SK-N-SH treated with all-trans-retinoic acid at 6 μM for 48 hours (cell line): ENCODE results near the gene TTC28.

Experiments
- ARNTL ChIP-seq: fragments of 450-650 bp; formaldehyde crosslinking; IDR thresholded peaks from 2 replicates; pipeline ENCODE4 v1.5.0; 2020; ENCODE audit warnings: low read depth, mild to moderate bottlenecking, moderate library complexity, borderline replicate concordance
- BACH2 ChIP-seq: fragments of 250-450 bp; sonication (Bioruptor Pico); IDR thresholded peaks from 2 replicates; pipeline ENCODE4 v1.9.0; 2021; ENCODE audit warnings: mild to moderate bottlenecking, borderline replicate concordance
- CREB5 ChIP-seq: fragments of 250-450 bp; sonication (Bioruptor Pico); IDR thresholded peaks from 2 replicates; pipeline ENCODE4 v1.5.1; 2020; ENCODE audit warnings: low read depth, mild to moderate bottlenecking, moderate library complexity
- CSDC2 ChIP-seq: fragments of 250-450 bp; sonication (Bioruptor Pico); IDR thresholded peaks from 2 replicates; pipeline ENCODE4 v1.5.0; 2020; ENCODE audit warnings: mild to moderate bottlenecking, moderate library complexity
- CSRNP3 ChIP-seq: fragments of 250-450 bp; sonication (Bioruptor Pico); IDR thresholded peaks from 2 replicates; pipeline ENCODE4 v1.5.1; 2021; ENCODE audit warnings: mild to moderate bottlenecking, moderate library complexity
- ISL1 ChIP-seq: fragments of 250-450 bp; sonication (Bioruptor Pico); IDR thresholded peaks from 2 replicates; pipeline ENCODE4 v2.1.2; 2022; ENCODE audit warnings: mild to moderate bottlenecking, moderate library complexity
- OSR1 ChIP-seq: fragments of 250-450 bp; sonication (Bioruptor Pico); IDR thresholded peaks from 2 replicates; pipeline ENCODE4 v1.8.0; 2022; ENCODE audit warnings: moderate library complexity, mild to moderate bottlenecking, inconsistent platforms
- PATZ1 ChIP-seq: fragments of 250-450 bp; sonication (Bioruptor Pico); IDR thresholded peaks from 2 replicates; pipeline ENCODE4 v1.8.0; 2020; ENCODE audit warnings: mild to moderate bottlenecking, moderate library complexity, borderline replicate concordance
- POU6F1 ChIP-seq: fragments of 250-450 bp; sonication (Bioruptor Pico); IDR thresholded peaks from 2 replicates; pipeline ENCODE4 v1.8.0; 2021; ENCODE audit warnings: low read depth, mild to moderate bottlenecking, moderate library complexity, borderline replicate concordance
- PPARA ChIP-seq: fragments of 250-450 bp; sonication (Bioruptor Pico); IDR thresholded peaks from 2 replicates; pipeline ENCODE4 v1.5.0; 2020; ENCODE audit warnings: mild to moderate bottlenecking, borderline replicate concordance
- SNAI2 ChIP-seq: fragments of 250-450 bp; sonication (Bioruptor Pico); IDR thresholded peaks from 2 replicates; pipeline ENCODE4 v1.5.0; 2020; ENCODE audit warnings: mild to moderate bottlenecking, moderate library complexity
- TSHZ2 ChIP-seq: fragments of 250-450 bp; sonication (Bioruptor Pico); IDR thresholded peaks from 2 replicates; pipeline ENCODE4 v1.5.0; 2020; ENCODE audit warnings: mild to moderate bottlenecking, moderate library complexity
- ZNF8 ChIP-seq: fragments of 450-650 bp; formaldehyde crosslinking; IDR thresholded peaks from 2 replicates; pipeline ENCODE4 v1.5.0; 2020; ENCODE audit warnings: mild to moderate bottlenecking, moderate library complexity

- TF ChIP-seq TSHZ2 (CRISPR knock-in tag) = no peak
- no peak for TF ChIP-seq POU6F1 (CRISPR knock-in tag)
- no peak for TF ChIP-seq PATZ1 (CRISPR knock-in tag)
- no peak for TF ChIP-seq ZNF8 (CRISPR knock-in tag)
- no peak for TF ChIP-seq ISL1 (CRISPR knock-in tag)
- no peak for TF ChIP-seq PPARA
- no peak for TF ChIP-seq CSRNP3 (CRISPR knock-in tag)
- TF ChIP-seq SNAI2 (CRISPR knock-in tag) = no peak
- TF ChIP-seq CSDC2 (CRISPR knock-in tag) = no peak
- no peak for TF ChIP-seq CREB5 (CRISPR knock-in tag)
- no peak for TF ChIP-seq ARNTL (CRISPR knock-in tag)
- TF ChIP-seq OSR1 = no peak
- no peak for TF ChIP-seq BACH2
Measured at GRCh38 chr22:28478564-28478963, 201.1 kb downstream of the TTC28 start.
